GM03348 (cell line): Measurements from ENCODE around the gene KLF11.
A peak's percentile ranks its signal among the peaks of the same experiment; 100 is the strongest.

Experiments used
- DNase-seq: peaks from one replicate; pipeline ENCODE4 v3.0.0; 2012; ENCODE audit warnings: low spot score

Gene KLF11

GRCh38 chr2:10064932-10065772, 21.8 kb downstream of the KLF11 start:
- DNase-seq: no peak

- DNase-seq: no peak
These were observed 22.4 kb downstream of the KLF11 start for GRCh38 chr2:10065773-10066055.

DNA sequence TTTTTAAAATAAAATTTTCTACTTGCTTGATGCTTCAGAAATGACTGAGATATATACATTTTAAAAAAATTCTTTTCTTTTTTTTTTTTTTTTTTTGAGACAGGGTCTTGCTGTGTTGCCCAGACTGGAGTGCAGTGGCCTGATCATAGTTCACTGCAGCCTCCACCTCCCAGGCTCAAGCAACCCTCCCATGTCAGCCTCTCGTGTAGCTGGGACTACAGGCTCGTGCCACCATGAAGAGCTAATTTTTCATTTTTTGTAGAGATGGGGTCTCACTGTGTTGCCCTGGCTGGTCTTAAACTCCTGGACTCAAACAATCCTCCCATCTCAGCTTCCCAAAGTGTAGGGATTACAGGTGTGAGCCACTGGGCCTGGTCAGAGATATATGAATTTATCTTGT, 24.0 kb downstream of the KLF11 start:
- no peak for DNase-seq

GRCh38 chr2:10067881-10068280, 24.5 kb downstream of the KLF11 start:
- no peak for DNase-seq

- no peak for DNase-seq
These were observed 27.8 kb downstream of the KLF11 start for GRCh38 chr2:10071176-10071575.

DNA sequence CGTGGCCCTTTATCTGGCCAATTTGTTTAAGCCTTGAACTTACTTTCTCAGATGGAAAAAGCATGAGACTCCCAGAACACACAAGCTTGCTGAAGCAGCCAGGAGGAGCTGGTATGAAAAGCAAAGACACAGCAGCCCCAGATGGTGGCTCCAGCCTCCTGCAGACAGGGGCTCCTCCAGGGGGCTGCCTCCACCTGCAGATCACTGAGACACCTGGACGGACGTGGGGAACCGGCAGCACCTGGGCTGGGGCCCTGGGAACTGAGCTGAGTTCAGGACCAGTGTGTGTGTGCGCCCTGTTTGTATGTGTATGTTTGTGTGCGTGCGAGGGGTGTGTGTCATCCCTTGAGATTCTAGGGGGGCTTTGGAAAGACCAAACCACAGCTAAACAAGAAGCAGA, 28.2 kb downstream of the KLF11 start:
- no peak for DNase-seq

GRCh38 chr2:10072656-10073480, 29.5 kb downstream of the KLF11 start:
- peak; percentile 92 for DNase-seq

DNA sequence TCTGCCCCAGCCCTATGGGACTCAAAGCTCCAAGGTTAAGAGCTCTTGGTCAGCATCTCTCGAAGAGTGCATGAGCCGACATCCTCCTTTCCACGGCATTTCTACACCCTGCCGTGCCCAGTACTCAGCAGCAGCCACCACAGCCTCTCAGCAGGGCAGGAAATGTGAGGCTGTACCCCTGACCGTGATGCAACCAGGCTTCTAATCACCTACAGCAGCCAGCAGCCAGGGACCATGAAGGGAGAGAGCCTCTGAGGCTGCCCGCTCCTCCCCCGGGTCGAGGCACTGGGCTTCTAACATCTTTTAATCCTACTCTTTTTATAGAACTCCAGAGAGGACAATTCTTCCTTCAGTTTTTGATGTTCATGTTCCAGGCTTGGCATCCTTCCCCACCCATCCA, 30.4 kb downstream of the KLF11 start:
- DNase-seq: no peak

DNA sequence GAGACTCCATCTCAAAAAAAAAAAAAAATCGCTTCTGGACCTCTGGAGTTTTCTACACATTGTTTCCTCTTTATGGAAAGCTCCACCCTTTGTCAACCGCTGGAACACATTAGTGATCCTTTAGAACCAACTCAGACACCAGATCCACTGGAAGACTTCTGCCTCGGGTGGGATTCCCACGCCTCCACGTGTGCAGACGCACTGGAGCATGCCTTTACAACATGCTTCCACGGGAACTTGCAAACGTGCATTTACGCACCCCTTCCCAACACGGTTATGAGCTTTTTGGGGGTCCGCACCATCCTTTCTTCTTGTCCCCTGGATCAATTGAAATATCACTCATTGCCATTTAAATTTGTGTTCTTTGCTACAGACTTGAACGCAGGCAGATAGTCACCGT, 31.8 kb downstream of the KLF11 start:
- no peak for DNase-seq

- DNase-seq: no peak
These were observed 32.3 kb downstream of the KLF11 start for GRCh38 chr2:10075571-10076209.

GRCh38 chr2:10076511-10076910, 33.2 kb downstream of the KLF11 start:
- DNase-seq: no peak

DNA sequence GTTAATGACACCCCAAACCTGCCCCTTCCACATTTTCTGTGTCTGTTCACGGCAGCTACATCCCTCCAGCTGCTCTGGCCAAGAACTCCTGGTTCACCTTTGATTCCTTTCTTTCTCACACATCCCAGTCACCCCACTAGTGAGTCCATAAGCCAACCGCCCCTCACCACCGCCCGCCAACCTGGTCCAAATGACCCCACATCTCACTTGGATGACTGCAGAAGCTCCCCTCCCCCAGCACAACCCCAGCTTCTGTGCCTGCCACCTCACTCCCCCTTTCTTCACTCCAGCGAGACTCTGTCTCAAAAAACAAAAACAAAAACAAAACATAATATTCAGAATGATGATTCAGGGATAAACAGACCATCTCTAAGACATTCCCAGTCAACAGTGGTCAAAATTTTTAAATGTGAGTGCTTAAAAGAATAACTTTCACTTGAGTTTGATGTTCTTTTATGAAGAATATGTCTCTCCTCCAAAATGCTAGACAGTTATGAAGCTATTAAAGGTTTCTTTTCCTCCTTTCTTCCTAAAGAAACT, 33.7 kb downstream of the KLF11 start:
- no peak for DNase-seq

GRCh38 chr2:10078001-10078400, 34.7 kb downstream of the KLF11 start:
- DNase-seq: no peak

- DNase-seq: no peak
These were observed 35.4 kb downstream of the KLF11 start for GRCh38 chr2:10078704-10079265.

DNA sequence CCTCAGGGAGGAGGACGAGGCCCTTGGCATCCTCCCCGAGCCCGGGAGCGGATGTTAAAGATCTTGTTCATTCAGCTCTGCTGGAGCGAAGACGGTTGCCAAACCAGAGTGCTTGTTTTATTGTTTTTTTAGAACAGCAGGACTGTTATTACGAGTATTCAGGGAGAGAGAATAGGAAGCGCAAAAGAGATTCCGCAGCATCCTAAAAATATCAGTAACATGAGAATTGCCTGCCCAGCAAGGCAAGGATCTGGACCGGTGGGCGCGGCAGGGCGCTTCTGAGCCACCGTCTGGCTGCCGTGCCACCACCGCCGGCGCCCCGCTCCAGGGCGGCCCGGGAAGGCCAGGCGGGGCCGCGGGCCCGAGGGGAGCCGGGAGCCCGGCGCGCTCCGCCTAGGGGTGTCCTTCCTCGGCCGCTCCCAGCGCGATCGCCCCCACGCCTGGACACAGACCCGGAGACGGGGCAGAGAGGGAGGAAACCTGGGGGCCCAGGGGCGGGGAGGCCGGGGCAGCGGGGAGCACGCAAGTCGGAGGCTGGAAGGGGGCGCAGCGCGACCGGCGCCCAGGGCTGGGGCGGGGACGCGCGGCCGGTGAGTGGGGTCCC, 36.0 kb downstream of the KLF11 start:
- DNase-seq: peak; percentile 89

DNA sequence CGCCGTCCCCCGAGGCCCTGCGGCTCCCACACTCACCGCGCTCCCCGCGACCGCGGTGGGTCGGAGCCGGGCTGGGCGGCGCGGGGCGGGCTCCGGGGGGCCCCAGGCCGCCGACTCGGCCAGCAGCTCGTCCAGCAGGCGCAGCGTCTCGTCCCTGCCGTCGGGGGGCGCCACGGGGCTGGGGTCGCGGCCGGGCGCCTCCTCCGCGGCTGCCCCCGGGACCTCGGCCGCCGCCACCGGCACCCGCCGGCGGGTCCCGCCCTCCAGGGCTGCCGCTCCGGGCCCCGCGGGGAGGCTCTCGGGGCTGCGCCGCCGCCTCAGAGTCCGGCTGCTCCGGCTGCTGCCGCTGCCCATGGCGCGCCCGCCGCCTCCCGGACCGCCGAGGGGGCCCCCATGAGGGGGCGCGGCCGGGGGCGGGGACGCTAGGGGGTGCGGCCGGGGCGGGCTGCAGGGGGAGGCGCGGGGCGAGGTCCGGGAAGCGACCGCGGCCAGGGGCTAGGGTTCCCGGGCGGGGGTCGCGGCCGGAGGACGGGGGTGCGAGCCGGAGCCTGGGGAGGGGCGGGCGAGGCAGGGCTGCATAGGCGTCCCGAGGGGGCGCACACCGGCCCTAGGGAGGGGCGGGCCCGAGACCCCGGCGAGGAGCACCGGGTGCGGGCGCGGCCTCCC, 36.7 kb downstream of the KLF11 start, which contains the start of gene CYS1:
Gene CYS1 (minus strand): TSS at position 542 of the 666 bp plus-strand sequence. CDS start 188 bp downstream, at position 354.
- DNase-seq: peak; percentile 83

DNA sequence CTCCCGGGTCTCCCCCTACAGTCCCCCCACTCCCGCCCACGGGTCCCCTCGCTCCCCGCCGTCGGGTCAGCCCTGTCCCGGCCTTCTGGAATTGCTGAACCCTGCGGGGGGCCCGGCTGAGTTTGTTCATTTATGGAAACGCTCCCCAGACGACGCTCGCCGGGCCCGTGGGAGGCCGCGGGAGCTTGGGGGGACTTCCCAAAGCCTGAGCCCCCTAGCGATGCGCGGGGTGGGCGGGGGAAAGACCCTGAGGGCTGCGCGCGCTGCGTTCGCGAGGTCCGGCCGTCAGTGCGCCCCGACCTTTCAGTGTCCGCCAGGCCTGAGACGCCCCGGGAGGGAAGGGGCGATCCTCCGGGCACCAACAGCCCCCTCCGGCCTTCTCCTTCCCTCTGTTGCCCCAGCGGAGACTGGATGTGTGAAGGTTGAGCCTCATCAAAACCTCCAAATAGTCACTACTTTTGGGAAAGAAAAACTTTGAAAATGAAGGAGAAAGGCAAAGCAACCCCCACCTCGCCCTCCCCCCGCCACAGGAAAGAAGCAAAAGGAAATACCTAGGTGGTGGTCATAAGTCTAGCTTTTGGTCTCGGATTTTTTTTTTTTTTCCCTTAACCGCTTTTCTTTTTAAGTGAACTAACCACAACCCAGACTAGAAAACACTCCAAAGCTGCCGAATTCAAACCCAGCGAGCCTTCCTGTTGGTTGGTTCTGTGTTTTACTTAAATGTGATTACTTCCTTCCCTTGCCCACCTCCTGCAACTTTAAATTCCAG, 37.4 kb downstream of the KLF11 start:
- no peak for DNase-seq

- DNase-seq: no peak
These were observed 39.7 kb downstream of the KLF11 start for GRCh38 chr2:10083046-10083445.

DNA sequence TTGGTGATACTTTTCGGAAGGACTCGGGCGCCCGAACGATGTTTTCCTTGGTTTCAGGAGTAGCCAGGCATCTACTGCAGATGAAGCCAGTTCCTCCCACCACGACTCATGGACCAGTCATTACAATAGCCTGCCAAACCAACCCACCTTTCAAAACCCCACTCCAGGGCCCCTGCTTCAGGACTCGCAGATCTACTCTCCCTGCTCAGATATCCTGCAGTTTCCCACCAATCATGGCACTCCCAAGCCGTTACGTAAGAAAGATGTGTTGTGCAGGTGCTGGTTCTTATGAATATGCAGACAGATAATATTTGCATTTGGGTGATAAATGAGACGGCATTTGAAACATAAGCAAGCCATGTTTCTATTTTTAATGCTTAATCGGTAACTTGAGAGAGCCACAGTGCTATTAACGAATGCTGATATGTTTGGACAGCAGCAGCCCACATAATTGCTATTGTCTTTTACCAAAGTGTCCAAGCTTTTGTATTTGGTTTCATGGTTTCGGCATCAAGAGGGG, 40.4 kb downstream of the KLF11 start:
- DNase-seq: no peak

GRCh38 chr2:10084223-10084865, 41.0 kb downstream of the KLF11 start:
- DNase-seq: no peak
